Neural cell (in vitro differentiated cells): ENCODE measurements around the gene MYEF2. TPM values are rescaled to one million over a fixed set of nuclear protein-coding genes. Genes with fewer than 3 reads are reported as not detected.

Source experiments
- H2AFZ ChIP-seq: fragments of 200-600, 300-800 bp; sonication (generic), shearing (Covaris generic); 2 replicates; pipeline ENCODE4 v1.6.0; 2014; ENCODE audit warnings: low read depth, mild to moderate bottlenecking, antibody characterized with exemption, low read length, moderate library complexity
- H3F3A ChIP-seq: fragments of 200-600 bp; shearing (Covaris generic); 2 replicates; pipeline ENCODE4 v1.6.1; 2016; ENCODE audit warnings: mild to moderate bottlenecking, moderate library complexity, mixed read lengths, antibody characterized with exemption, low read length; ENCODE audit not compliant: insufficient read depth, poor library complexity, severe bottlenecking
- H3K27ac ChIP-seq: fragments of 200-600, 300-800 bp; sonication (generic), shearing (Covaris generic); 2 replicates; pipeline ENCODE4 v1.5.1; 2014; ENCODE audit warnings: mild to moderate bottlenecking, low read length, moderate library complexity
- H3K27me3 ChIP-seq: fragments of 300-800, 200-600 bp; sonication (generic), shearing (Covaris generic); 2 replicates; pipeline ENCODE4 v1.6.0; 2014; ENCODE audit warnings: mild to moderate bottlenecking, low read depth, low read length, moderate library complexity; ENCODE audit not compliant: insufficient read depth
- H3K36me3 ChIP-seq: fragments of 300-800, 200-600 bp; sonication (generic), shearing (Covaris generic); 2 replicates; pipeline ENCODE4 v1.5.1; 2014; ENCODE audit warnings: mild to moderate bottlenecking, antibody characterized with exemption, low read length, moderate library complexity; ENCODE audit not compliant: insufficient read depth
- H3K4me2 ChIP-seq: fragments of 300-800, 200-600 bp; sonication (generic), shearing (Covaris generic); 2 replicates; pipeline ENCODE4 v1.6.0; 2014; ENCODE audit warnings: mild to moderate bottlenecking, low read length
- H3K4me3 ChIP-seq: fragments of 300-800, 200-600 bp; sonication (generic), shearing (Covaris generic); 2 replicates; pipeline ENCODE4 v1.5.1; 2014; ENCODE audit warnings: mild to moderate bottlenecking, low read length, moderate library complexity
- H3K79me2 ChIP-seq: fragments of 200-600 bp; shearing (Covaris generic); replicated peaks from 2 replicates; pipeline ENCODE4 v1.6.0; 2014; ENCODE audit warnings: mild to moderate bottlenecking, low read length, moderate library complexity; ENCODE audit not compliant: insufficient read depth
- H3K9ac ChIP-seq: fragments of 300-800, 200-600 bp; sonication (generic), shearing (Covaris generic); 2 replicates; pipeline ENCODE4 v1.6.1; 2016; ENCODE audit warnings: mild to moderate bottlenecking, low read length, mixed read lengths
- H3K9me2 ChIP-seq: fragments of 200-600 bp; shearing (Covaris generic); 2 replicates; pipeline ENCODE4 v1.6.1; 2016; ENCODE audit warnings: mild to moderate bottlenecking, low read length, mixed read lengths; ENCODE audit not compliant: insufficient read depth
- H3K9me3 ChIP-seq: fragments of 200-600, 300-800 bp; sonication (generic), shearing (Covaris generic); 2 replicates; pipeline ENCODE4 v1.6.1; 2016; ENCODE audit warnings: mild to moderate bottlenecking, mixed run types, low read length, moderate library complexity, mixed read lengths
- H4K20me1 ChIP-seq: fragments of 200-600 bp; shearing (Covaris generic); 2 replicates; pipeline ENCODE4 v1.6.1; 2016; ENCODE audit warnings: mild to moderate bottlenecking, mixed run types; ENCODE audit not compliant: insufficient read depth
- EP300 ChIP-seq: fragments of 450-650 bp; conservative IDR thresholded peaks from 2 replicates; pipeline ENCODE4 v1.6.1; 2014; ENCODE audit warnings: antibody characterized with exemption, mild to moderate bottlenecking, moderate library complexity; ENCODE audit not compliant: poor library complexity, severe bottlenecking
- EZH2 ChIP-seq: fragments of 200-600, 300-800 bp; shearing (Covaris generic), sonication (generic); IDR thresholded peaks from 2 replicates; pipeline ENCODE4 v1.6.1; 2014; ENCODE audit warnings: antibody characterized with exemption, low read length, borderline replicate concordance, mild to moderate bottlenecking; ENCODE audit not compliant: insufficient read depth, poor library complexity, severe bottlenecking
- MXI1 ChIP-seq: fragments of 450-650 bp; conservative IDR thresholded peaks from 2 replicates; pipeline ENCODE4 v1.6.1; 2014; ENCODE audit warnings: antibody characterized with exemption, mild to moderate bottlenecking; ENCODE audit not compliant: poor library complexity, severe bottlenecking
- POLR2AphosphoS5 ChIP-seq: IDR thresholded peaks from 2 replicates; pipeline ENCODE4 v1.6.1; 2012
- RAD21 ChIP-seq: fragments of 450-650 bp; conservative IDR thresholded peaks from 2 replicates; pipeline ENCODE4 v1.6.1; 2014; ENCODE audit warnings: antibody characterized with exemption, mild to moderate bottlenecking, moderate library complexity
- SMC3 ChIP-seq: fragments of 450-650 bp; conservative IDR thresholded peaks from 2 replicates; pipeline ENCODE4 v1.6.1; 2014; ENCODE audit warnings: antibody characterized with exemption, mild to moderate bottlenecking, moderate library complexity; ENCODE audit not compliant: poor library complexity
- TAF1 ChIP-seq: IDR thresholded peaks from 2 replicates; pipeline ENCODE4 v1.6.1; 2012; ENCODE audit warnings: low read depth
- polyA plus RNA-seq: library from polyadenylated mRNA; depleted of rRNA; stranded (reverse); fragments of >200 nt; gene quantifications from 2 replicates; pipeline ENCODE4 v1.2.3, GENCODE V29; 2014
- TF ChIP-seq, protein P1 (sequence below): IDR thresholded peaks from 2 replicates; pipeline ENCODE4 v1.6.1; 2012; ENCODE audit warnings: borderline replicate concordance
- TF ChIP-seq, protein P2 (sequence below): fragments of 450-650 bp; IDR thresholded peaks from 2 replicates; pipeline ENCODE4 v1.5.1; 2014; ENCODE audit warnings: antibody characterized with exemption, mild to moderate bottlenecking, moderate library complexity; ENCODE audit not compliant: poor library complexity, severe bottlenecking

MYEF2 gene
- polyA plus RNA-seq, 1 donor from 2014 or later = 176 TPM

- Histone ChIP-seq H3F3A (no peaks in the 10 kb centered on the region), H3K9me3 (no peaks in the 10 kb centered on the region), H4K20me1 (no peaks in the 10 kb centered on the region), H3K4me2 (no peak overlapping the region), H3K27me3 (no peaks in the 10 kb centered on the region), H3K9me2 (no peaks in the 10 kb centered on the region), H3K27ac (no peak overlapping the region), H2AFZ (no peak overlapping the region), H3K79me2 (no peaks in the 10 kb centered on the region), H3K9ac (no peak overlapping the region), H3K4me3 (no peak overlapping the region), H3K36me3 (peaks cover 3% of the 10 kb centered on the region)
- TF ChIP-seq TAF1 (no peak), RAD21 (no peak), POLR2AphosphoS5 (no peak), SMC3 (no peak), MXI1 (no peak), EZH2 (no peak), EP300 (no peak)
- TF ChIP-seq, protein P1, sequence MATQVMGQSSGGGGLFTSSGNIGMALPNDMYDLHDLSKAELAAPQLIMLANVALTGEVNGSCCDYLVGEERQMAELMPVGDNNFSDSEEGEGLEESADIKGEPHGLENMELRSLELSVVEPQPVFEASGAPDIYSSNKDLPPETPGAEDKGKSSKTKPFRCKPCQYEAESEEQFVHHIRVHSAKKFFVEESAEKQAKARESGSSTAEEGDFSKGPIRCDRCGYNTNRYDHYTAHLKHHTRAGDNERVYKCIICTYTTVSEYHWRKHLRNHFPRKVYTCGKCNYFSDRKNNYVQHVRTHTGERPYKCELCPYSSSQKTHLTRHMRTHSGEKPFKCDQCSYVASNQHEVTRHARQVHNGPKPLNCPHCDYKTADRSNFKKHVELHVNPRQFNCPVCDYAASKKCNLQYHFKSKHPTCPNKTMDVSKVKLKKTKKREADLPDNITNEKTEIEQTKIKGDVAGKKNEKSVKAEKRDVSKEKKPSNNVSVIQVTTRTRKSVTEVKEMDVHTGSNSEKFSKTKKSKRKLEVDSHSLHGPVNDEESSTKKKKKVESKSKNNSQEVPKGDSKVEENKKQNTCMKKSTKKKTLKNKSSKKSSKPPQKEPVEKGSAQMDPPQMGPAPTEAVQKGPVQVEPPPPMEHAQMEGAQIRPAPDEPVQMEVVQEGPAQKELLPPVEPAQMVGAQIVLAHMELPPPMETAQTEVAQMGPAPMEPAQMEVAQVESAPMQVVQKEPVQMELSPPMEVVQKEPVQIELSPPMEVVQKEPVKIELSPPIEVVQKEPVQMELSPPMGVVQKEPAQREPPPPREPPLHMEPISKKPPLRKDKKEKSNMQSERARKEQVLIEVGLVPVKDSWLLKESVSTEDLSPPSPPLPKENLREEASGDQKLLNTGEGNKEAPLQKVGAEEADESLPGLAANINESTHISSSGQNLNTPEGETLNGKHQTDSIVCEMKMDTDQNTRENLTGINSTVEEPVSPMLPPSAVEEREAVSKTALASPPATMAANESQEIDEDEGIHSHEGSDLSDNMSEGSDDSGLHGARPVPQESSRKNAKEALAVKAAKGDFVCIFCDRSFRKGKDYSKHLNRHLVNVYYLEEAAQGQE = no peak
- TF ChIP-seq, protein P2, sequence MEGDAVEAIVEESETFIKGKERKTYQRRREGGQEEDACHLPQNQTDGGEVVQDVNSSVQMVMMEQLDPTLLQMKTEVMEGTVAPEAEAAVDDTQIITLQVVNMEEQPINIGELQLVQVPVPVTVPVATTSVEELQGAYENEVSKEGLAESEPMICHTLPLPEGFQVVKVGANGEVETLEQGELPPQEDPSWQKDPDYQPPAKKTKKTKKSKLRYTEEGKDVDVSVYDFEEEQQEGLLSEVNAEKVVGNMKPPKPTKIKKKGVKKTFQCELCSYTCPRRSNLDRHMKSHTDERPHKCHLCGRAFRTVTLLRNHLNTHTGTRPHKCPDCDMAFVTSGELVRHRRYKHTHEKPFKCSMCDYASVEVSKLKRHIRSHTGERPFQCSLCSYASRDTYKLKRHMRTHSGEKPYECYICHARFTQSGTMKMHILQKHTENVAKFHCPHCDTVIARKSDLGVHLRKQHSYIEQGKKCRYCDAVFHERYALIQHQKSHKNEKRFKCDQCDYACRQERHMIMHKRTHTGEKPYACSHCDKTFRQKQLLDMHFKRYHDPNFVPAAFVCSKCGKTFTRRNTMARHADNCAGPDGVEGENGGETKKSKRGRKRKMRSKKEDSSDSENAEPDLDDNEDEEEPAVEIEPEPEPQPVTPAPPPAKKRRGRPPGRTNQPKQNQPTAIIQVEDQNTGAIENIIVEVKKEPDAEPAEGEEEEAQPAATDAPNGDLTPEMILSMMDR = no peak
These were observed 33.2 kb downstream of the MYEF2 start for GRCh38 chr15:48144889-48145288.

DNA sequence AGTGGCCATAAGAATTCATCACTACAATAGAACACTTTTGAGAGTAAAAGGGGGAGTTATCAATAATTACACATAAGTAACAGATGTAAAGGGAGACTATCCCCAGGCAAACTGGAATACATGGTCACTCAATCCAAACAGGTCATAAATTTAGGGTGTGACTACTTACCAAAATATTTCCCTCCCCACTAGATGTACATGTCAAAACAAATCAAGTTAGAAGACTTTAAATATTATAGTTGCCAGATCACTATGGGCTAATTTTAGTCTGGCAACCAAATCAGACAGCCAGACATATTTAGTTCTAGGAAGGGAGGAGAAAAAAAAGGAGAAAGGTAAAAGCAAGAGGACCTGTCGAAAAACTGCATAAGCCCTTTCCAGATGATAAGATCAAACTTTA lies 34.2 kb downstream of the MYEF2 start:
- Histone ChIP-seq H3K9me2 (no peaks in the 10 kb centered on the region), H3K9ac (no peak overlapping the region), H3K4me3 (no peak overlapping the region), H4K20me1 (no peaks in the 10 kb centered on the region), H3K27ac (no peak overlapping the region), H2AFZ (no peak overlapping the region), H3K79me2 (no peaks in the 10 kb centered on the region), H3F3A (no peaks in the 10 kb centered on the region), H3K4me2 (no peak overlapping the region), H3K27me3 (no peaks in the 10 kb centered on the region), H3K36me3 (no peaks in the 10 kb centered on the region), H3K9me3 (no peaks in the 10 kb centered on the region)
- TF ChIP-seq TAF1 = no peak
- no peak for TF ChIP-seq POLR2AphosphoS5
- TF ChIP-seq EP300 = no peak
- TF ChIP-seq RAD21 = no peak
- TF ChIP-seq, protein P2 = no peak
- no peak for TF ChIP-seq MXI1
- no peak for TF ChIP-seq SMC3
- TF ChIP-seq, protein P1 = no peak
- no peak for TF ChIP-seq EZH2
